Measurements from ENCODE around the gene ST3GAL5. TPM values are rescaled to one million over a fixed set of nuclear protein-coding genes. Genes with fewer than 3 reads are reported as not detected.

Gene ST3GAL5
- total and polyA plus RNA-seq, 4 experiments from 2014 or later: 8.0 to 41.7 (median 25.2) TPM

- Mint-ChIP-seq H3K27me3 (no peaks in the 10 kb centered on the region), H3K9me3 (no peaks in the 10 kb centered on the region), H3K36me3 (peaks cover 23 to 34% of the 10 kb centered on the region in 2 donors), H3K4me1 (peaks cover 27 to 74% (median 54%) of the 10 kb centered on the region in 4 donors), H3K4me3 (no peak overlapping the region), H3K27ac (peak overlapping the region in 4 of 7 donors; percentile 13 to 74 (median 42))
- POLR2A ChIA-PET (ENCODE audit: partially characterized antibody): interaction anchor here (1.0 kb wide), 1 partner anchor 40 kb away, joined by 3 read pairs; no protein-coding TSS in a partner anchor
- no peaks in the 10 kb centered on the region for H3K4me1 ChIP-seq (ENCODE audit: insufficient read depth, low read length)
- CTCF ChIA-PET (ENCODE audit: partially characterized antibody): interaction anchor here (1.6 to 4.6 kb wide), 2 partner anchors 16 to 45 kb away, joined by 8 to 26 read pairs; partner anchors contain the start of gene ST3GAL5
- H3K9me3 ChIP-seq (ENCODE audit: control insufficient read depth in 1 of 2, low read length in 2 of 2): no peaks in the 10 kb centered on the region
- no peak overlapping the region for H3K4me3 ChIP-seq (ENCODE audit: low read length in 2 of 2)
- peaks cover 5% of the 10 kb centered on the region for H3K36me3 ChIP-seq (ENCODE audit: insufficient read depth, low read length)
- H3K27ac ChIP-seq (ENCODE audit: low read depth, low read length): no peak overlapping the region
- no peaks in the 10 kb centered on the region for H3K27me3 ChIP-seq (ENCODE audit: insufficient read depth, low read length)
- DNase-seq: no peak
- intact Hi-C loops (cut with micrococcal nuclease): no loop called here
Observed at GRCh38 chr2:85872536-85873161, 16.1 kb downstream of the ST3GAL5 start.

DNA sequence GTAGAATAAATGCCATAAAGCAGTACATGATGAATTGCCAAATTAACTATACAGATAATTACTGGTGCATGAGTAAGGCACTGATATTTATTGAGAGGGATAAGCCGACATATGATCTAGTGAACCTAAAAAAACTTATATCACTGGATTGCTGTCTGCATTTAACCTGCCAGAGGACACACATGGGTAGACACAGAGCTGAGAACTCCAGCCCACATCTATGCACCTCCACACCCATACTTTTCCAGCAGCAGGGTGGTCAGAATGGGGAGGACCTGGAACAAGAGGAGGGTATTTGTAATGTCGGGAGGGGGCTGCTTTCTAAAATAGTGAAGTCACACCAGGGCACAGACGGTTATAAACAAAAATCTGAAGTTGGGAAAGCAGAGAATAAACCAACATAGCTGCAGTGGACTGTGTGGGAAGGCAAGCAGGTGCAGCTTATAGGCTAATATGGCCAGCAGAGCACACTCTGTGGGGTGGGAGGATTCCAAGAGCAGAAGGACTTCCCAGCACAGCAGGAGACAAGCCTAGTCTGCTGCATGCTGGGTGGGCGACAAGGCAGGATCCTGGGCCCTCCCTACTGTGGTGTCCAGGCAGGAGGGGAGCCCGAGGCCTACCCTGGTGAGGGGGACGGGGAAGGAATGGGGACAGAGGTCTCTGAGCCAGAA is 17.2 kb downstream of the ST3GAL5 start:
- intact Hi-C loops (cut with micrococcal nuclease): no loop called here
- Mint-ChIP-seq H3K27ac (peak overlapping the region in 5 of 7 donors; percentile 8 to 88 (median 29)), H3K27me3 (no peaks in the 10 kb centered on the region), H3K4me3 (no peak overlapping the region), H3K4me1 (peaks cover 31 to 74% (median 55%) of the 10 kb centered on the region in 4 donors), H3K36me3 (peaks cover 26% of the 10 kb centered on the region in 2 donors), H3K9me3 (no peaks in the 10 kb centered on the region)
- Histone ChIP-seq H3K9me3 (ENCODE audit: control insufficient read depth in 1 of 2, low read length in 2 of 2) (no peaks in the 10 kb centered on the region), H3K4me3 (ENCODE audit: low read length in 2 of 2) (no peak overlapping the region), H3K27me3 (ENCODE audit: insufficient read depth, low read length) (no peaks in the 10 kb centered on the region), H3K27ac (ENCODE audit: low read depth, low read length) (no peak overlapping the region), H3K36me3 (ENCODE audit: insufficient read depth, low read length) (peaks cover 5% of the 10 kb centered on the region), H3K4me1 (ENCODE audit: insufficient read depth, low read length) (peaks cover 8% of the 10 kb centered on the region)
- DNase-seq: no peak
- ChIA-PET CTCF (ENCODE audit: partially characterized antibody) (interaction anchor here (0.9 to 4.6 kb wide), 3 partner anchors 17 to 47 kb away, joined by 4 to 26 read pairs (median 5); partner anchors contain the start of gene ST3GAL5), POLR2A (ENCODE audit: partially characterized antibody) (no interaction called here)

GRCh38 chr2:85868822-85869221 is 20.0 kb downstream of the ST3GAL5 start:
- DNase-seq: no peak
- H3K4me1 ChIP-seq (ENCODE audit: insufficient read depth, low read length): peaks cover 27% of the 10 kb centered on the region
- no peak overlapping the region for H3K27ac Mint-ChIP-seq
- CTCF ChIA-PET (ENCODE audit: partially characterized antibody): interaction anchor here (1.5 to 8.6 kb wide), 2 partner anchors 18 to 167 kb away, joined by 4 to 76 read pairs; partner anchors contain the start of gene ST3GAL5
- POLR2A ChIA-PET (ENCODE audit: partially characterized antibody): no interaction called here
- peaks cover 18 to 23% of the 10 kb centered on the region in 2 donors for H3K36me3 Mint-ChIP-seq
- H3K4me3 ChIP-seq (ENCODE audit: low read length in 2 of 2): no peak overlapping the region
- intact Hi-C loops (cut with micrococcal nuclease): no loop called here
- no peaks in the 10 kb centered on the region for H3K9me3 Mint-ChIP-seq
- no peak overlapping the region for H3K4me3 Mint-ChIP-seq
- peaks cover 5% of the 10 kb centered on the region for H3K36me3 ChIP-seq (ENCODE audit: insufficient read depth, low read length)
- no peaks in the 10 kb centered on the region for H3K27me3 Mint-ChIP-seq
- H3K9me3 ChIP-seq (ENCODE audit: control insufficient read depth in 1 of 2, low read length in 2 of 2): no peaks in the 10 kb centered on the region
- H3K27ac ChIP-seq (ENCODE audit: low read depth, low read length): no peak overlapping the region
- H3K4me1 Mint-ChIP-seq: peaks cover 39 to 78% (median 58%) of the 10 kb centered on the region in 4 donors
- no peaks in the 10 kb centered on the region for H3K27me3 ChIP-seq (ENCODE audit: insufficient read depth, low read length)

- intact Hi-C loops (cut with micrococcal nuclease): no loop called here
- no peak overlapping the region for H3K4me3 Mint-ChIP-seq
- ChIA-PET POLR2A (ENCODE audit: partially characterized antibody) (interaction anchor here (2.7 to 5.5 kb wide), 2 partner anchors 15 to 19 kb away, joined by 15 to 61 read pairs; no protein-coding TSS in a partner anchor), CTCF (ENCODE audit: partially characterized antibody) (interaction anchor here (0.7 to 8.6 kb wide), 2 partner anchors 8 to 19 kb away, joined by 3 to 76 read pairs; partner anchors contain the start of gene ST3GAL5)
- H3K36me3 ChIP-seq (ENCODE audit: insufficient read depth, low read length): peaks cover 5% of the 10 kb centered on the region
- H3K4me3 ChIP-seq (ENCODE audit: low read length in 2 of 2): no peak overlapping the region
- H3K9me3 Mint-ChIP-seq: no peaks in the 10 kb centered on the region
- no peaks in the 10 kb centered on the region for H3K9me3 ChIP-seq (ENCODE audit: control insufficient read depth in 1 of 2, low read length in 2 of 2)
- no peaks in the 10 kb centered on the region for H3K27me3 Mint-ChIP-seq
- no peaks in the 10 kb centered on the region for H3K27me3 ChIP-seq (ENCODE audit: insufficient read depth, low read length)
- H3K27ac ChIP-seq (ENCODE audit: low read depth, low read length): no peak overlapping the region
- DNase-seq: no peak
- H3K36me3 Mint-ChIP-seq: peaks cover 21 to 28% of the 10 kb centered on the region in 2 donors
- H3K27ac Mint-ChIP-seq: peak overlapping the region in 6 of 7 donors; percentile 32 to 83 (median 56)
- H3K4me1 ChIP-seq (ENCODE audit: insufficient read depth, low read length): peaks cover 35% of the 10 kb centered on the region
- peaks cover 39 to 78% (median 57%) of the 10 kb centered on the region in 4 donors for H3K4me1 Mint-ChIP-seq
Observed at GRCh38 chr2:85867556-85868292, 21.1 kb downstream of the ST3GAL5 start.

GRCh38 chr2:85867121-85867520 is 21.7 kb downstream of the ST3GAL5 start:
- no peaks in the 10 kb centered on the region for H3K9me3 ChIP-seq (ENCODE audit: control insufficient read depth in 1 of 2, low read length in 2 of 2)
- H3K27me3 Mint-ChIP-seq: no peaks in the 10 kb centered on the region
- DNase-seq: no peak
- no peaks in the 10 kb centered on the region for H3K27me3 ChIP-seq (ENCODE audit: insufficient read depth, low read length)
- peak overlapping the region in 1 of 8 donors; percentile 28 for H3K4me3 Mint-ChIP-seq
- ChIA-PET POLR2A (ENCODE audit: partially characterized antibody) (interaction anchor here (0.6 to 5.5 kb wide), 4 partner anchors 15 to 29 kb away, joined by 3 to 61 read pairs (median 11); partner anchors contain the start of gene ST3GAL5), CTCF (ENCODE audit: partially characterized antibody) (interaction anchor here (1.1 to 8.6 kb wide), 5 partner anchors 20 to 213 kb away, joined by 3 to 76 read pairs (median 12); partner anchors contain the start of gene ST3GAL5)
- H3K27ac Mint-ChIP-seq: peak overlapping the region; percentile 4 to 83 (median 51)
- peaks cover 43 to 79% (median 59%) of the 10 kb centered on the region in 4 donors for H3K4me1 Mint-ChIP-seq
- H3K4me3 ChIP-seq (ENCODE audit: low read length in 2 of 2): no peak overlapping the region
- peaks cover 24 to 29% of the 10 kb centered on the region in 2 donors for H3K36me3 Mint-ChIP-seq
- no peaks in the 10 kb centered on the region for H3K9me3 Mint-ChIP-seq
- peaks cover 41% of the 10 kb centered on the region for H3K4me1 ChIP-seq (ENCODE audit: insufficient read depth, low read length)
- H3K36me3 ChIP-seq (ENCODE audit: insufficient read depth, low read length): peaks cover 5% of the 10 kb centered on the region
- intact Hi-C loops (cut with micrococcal nuclease): no loop called here
- H3K27ac ChIP-seq (ENCODE audit: low read depth, low read length): no peak overlapping the region

GRCh38 chr2:85866165-85866659 is 22.6 kb downstream of the ST3GAL5 start:
- Mint-ChIP-seq H3K27me3 (no peaks in the 10 kb centered on the region), H3K27ac (peak overlapping the region; percentile 55 to 89 (median 79)), H3K4me3 (peak overlapping the region in 5 of 8 donors; percentile 14 to 64 (median 58)), H3K4me1 (peaks cover 42 to 79% (median 60%) of the 10 kb centered on the region in 4 donors), H3K9me3 (no peaks in the 10 kb centered on the region), H3K36me3 (peaks cover 22 to 26% of the 10 kb centered on the region in 2 donors)
- POLR2A ChIA-PET (ENCODE audit: partially characterized antibody): interaction anchor here (0.6 to 5.5 kb wide), 6 partner anchors 9 to 28 kb away, joined by 3 to 61 read pairs (median 6); partner anchors contain the start of gene ST3GAL5
- Histone ChIP-seq H3K9me3 (ENCODE audit: control insufficient read depth in 1 of 2, low read length in 2 of 2) (no peaks in the 10 kb centered on the region), H3K4me1 (ENCODE audit: insufficient read depth, low read length) (peaks cover 50% of the 10 kb centered on the region), H3K4me3 (ENCODE audit: low read length in 2 of 2) (no peak overlapping the region), H3K27ac (ENCODE audit: low read depth, low read length) (no peak overlapping the region), H3K36me3 (ENCODE audit: insufficient read depth, low read length) (peaks cover 5% of the 10 kb centered on the region), H3K27me3 (ENCODE audit: insufficient read depth, low read length) (no peaks in the 10 kb centered on the region)
- CTCF ChIA-PET (ENCODE audit: partially characterized antibody): interaction anchor here (1.0 to 8.6 kb wide), 6 partner anchors 21 to 214 kb away, joined by 3 to 76 read pairs (median 9); partner anchors contain the start of gene ST3GAL5
- no peak for DNase-seq
- intact Hi-C loops (cut with micrococcal nuclease): no loop called here

Measured in CD4-positive, alpha-beta memory T cell (primary cell).